HEK293 (cell line): ENCODE results near the gene ZDHHC9.

Experiments used
- ATF2 ChIP-seq: fragments of 450-650 bp; formaldehyde crosslinking; IDR thresholded peaks from 2 replicates; pipeline ENCODE4 v1.5.1; 2016; ENCODE audit warnings: missing biosample characterization, missing genetic modification characterization, low read depth
- CTCF ChIP-seq: fragments of 450-650 bp; formaldehyde crosslinking; IDR thresholded peaks from 2 replicates; pipeline ENCODE4 v1.5.1; 2016; ENCODE audit warnings: missing biosample characterization, missing genetic modification characterization
- KLF1 ChIP-seq: fragments of 450-650 bp; formaldehyde crosslinking; IDR thresholded peaks from 2 replicates; pipeline ENCODE4 v1.5.1; 2016; ENCODE audit warnings: missing biosample characterization, missing genetic modification characterization
- KLF7 ChIP-seq: fragments of 450-650 bp; formaldehyde crosslinking; IDR thresholded peaks from 2 replicates; pipeline ENCODE4 v1.5.1; 2016; ENCODE audit warnings: missing biosample characterization, missing genetic modification characterization, borderline replicate concordance
- PATZ1 ChIP-seq: fragments of 450-650 bp; formaldehyde crosslinking; IDR thresholded peaks from 2 replicates; pipeline ENCODE4 v1.5.1; 2016; ENCODE audit warnings: missing biosample characterization, missing genetic modification characterization
- TCF7L2 ChIP-seq: IDR thresholded peaks from 2 replicates; pipeline ENCODE4 v1.6.1; 2011; ENCODE audit warnings: low read depth, mild to moderate bottlenecking, inconsistent platforms, low read length, moderate library complexity, borderline replicate concordance
- YY1 ChIP-seq: fragments of 450-650 bp; formaldehyde crosslinking; IDR thresholded peaks from 2 replicates; pipeline ENCODE4 v1.5.1; 2018; ENCODE audit warnings: missing biosample characterization, missing genetic modification characterization
- ZFP37 ChIP-seq: fragments of 450-650 bp; formaldehyde crosslinking; IDR thresholded peaks from 2 replicates; pipeline ENCODE4 v1.5.1; 2016; ENCODE audit warnings: missing biosample characterization, missing genetic modification characterization
- ZNF513 ChIP-seq: fragments of 450-650 bp; IDR thresholded peaks from 2 replicates; pipeline ENCODE4 v1.5.1; 2018; ENCODE audit warnings: missing biosample characterization, missing genetic modification characterization
- ZNF629 ChIP-seq: fragments of 450-650 bp; formaldehyde crosslinking; IDR thresholded peaks from 2 replicates; pipeline ENCODE4 v1.5.1; 2017; ENCODE audit warnings: missing biosample characterization, missing genetic modification characterization
- ZNF658 ChIP-seq: fragments of 450-650 bp; formaldehyde crosslinking; IDR thresholded peaks from 2 replicates; pipeline ENCODE4; 2016; ENCODE audit warnings: missing biosample characterization, missing genetic modification characterization
- ZNF670 ChIP-seq: fragments of 450-650 bp; formaldehyde crosslinking; IDR thresholded peaks from 2 replicates; pipeline ENCODE4 v1.5.1; 2016; ENCODE audit warnings: missing biosample characterization, missing genetic modification characterization, low read depth
- ZNF704 ChIP-seq: fragments of 450-650 bp; formaldehyde crosslinking; IDR thresholded peaks from 2 replicates; pipeline ENCODE4 v1.5.1; 2016; ENCODE audit warnings: missing biosample characterization, missing genetic modification characterization

GRCh38 chrX:129782706-129783105 is 61.0 kb downstream of the ZDHHC9 start:
- TF ChIP-seq ATF2 (tag by site-specific recombination) (no peak), TCF7L2 (no peak), ZNF704 (tag by site-specific recombination) (no peak), CTCF (tag by site-specific recombination) (no peak), KLF1 (tag by site-specific recombination) (no peak), YY1 (no peak), ZNF513 (tag by site-specific recombination) (no peak), ZNF670 (tag by site-specific recombination) (no peak), KLF7 (tag by site-specific recombination) (no peak), ZNF658 (tag by site-specific recombination) (no peak), ZNF629 (tag by site-specific recombination) (no peak), PATZ1 (tag by site-specific recombination) (no peak), ZFP37 (tag by site-specific recombination) (no peak)
